Measurements from ENCODE around the gene STAB2.

GRCh38 chr12:103802586-103802886 lies 215.5 kb downstream of the STAB2 start:
- TF ChIP-seq, protein P1, sequence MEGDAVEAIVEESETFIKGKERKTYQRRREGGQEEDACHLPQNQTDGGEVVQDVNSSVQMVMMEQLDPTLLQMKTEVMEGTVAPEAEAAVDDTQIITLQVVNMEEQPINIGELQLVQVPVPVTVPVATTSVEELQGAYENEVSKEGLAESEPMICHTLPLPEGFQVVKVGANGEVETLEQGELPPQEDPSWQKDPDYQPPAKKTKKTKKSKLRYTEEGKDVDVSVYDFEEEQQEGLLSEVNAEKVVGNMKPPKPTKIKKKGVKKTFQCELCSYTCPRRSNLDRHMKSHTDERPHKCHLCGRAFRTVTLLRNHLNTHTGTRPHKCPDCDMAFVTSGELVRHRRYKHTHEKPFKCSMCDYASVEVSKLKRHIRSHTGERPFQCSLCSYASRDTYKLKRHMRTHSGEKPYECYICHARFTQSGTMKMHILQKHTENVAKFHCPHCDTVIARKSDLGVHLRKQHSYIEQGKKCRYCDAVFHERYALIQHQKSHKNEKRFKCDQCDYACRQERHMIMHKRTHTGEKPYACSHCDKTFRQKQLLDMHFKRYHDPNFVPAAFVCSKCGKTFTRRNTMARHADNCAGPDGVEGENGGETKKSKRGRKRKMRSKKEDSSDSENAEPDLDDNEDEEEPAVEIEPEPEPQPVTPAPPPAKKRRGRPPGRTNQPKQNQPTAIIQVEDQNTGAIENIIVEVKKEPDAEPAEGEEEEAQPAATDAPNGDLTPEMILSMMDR (IDR thresholded peaks at IDR 0.05): no peak
- no peak for TF ChIP-seq POLR2A (IDR thresholded peaks at IDR 0.05)

All from body of pancreas (tissue), 4 donors.